ENCODE data around the gene JMJD1C. TPM values are rescaled to one million over a fixed set of nuclear protein-coding genes. Genes with fewer than 3 reads are reported as not detected.
A peak's percentile ranks its signal among the peaks of the same experiment; 100 is the strongest.

JMJD1C gene
- total RNA-seq, 1 donor from 2014 or later: 120 TPM

- peak overlapping the region; percentile 72 for H3K27ac Mint-ChIP-seq (ENCODE audit: unreplicated experiment)
Observed at GRCh38 chr10:63208986-63209385, 256.8 kb downstream of the JMJD1C start.

GRCh38 chr10:63206997-63207811, 258.6 kb downstream of the JMJD1C start:
- H3K4me1 Mint-ChIP-seq (ENCODE audit: unreplicated experiment): peaks cover 57% of the 10 kb centered on the region
- peak overlapping the region; percentile 73 for H3K27ac Mint-ChIP-seq (ENCODE audit: unreplicated experiment)
- DNase-seq (ENCODE audit: extremely low spot score, unreplicated experiment): no peak
- H3K4me3 Mint-ChIP-seq (ENCODE audit: unreplicated experiment): no peak overlapping the region
- no peak for TF ChIP-seq CTCF (IDR thresholded peaks at IDR 0.05)
- H3K27me3 Mint-ChIP-seq (ENCODE audit: unreplicated experiment): no peaks in the 10 kb centered on the region
- H3K9me3 Mint-ChIP-seq (ENCODE audit: unreplicated experiment): no peaks in the 10 kb centered on the region
- peaks cover 46% of the 10 kb centered on the region for H3K36me3 Mint-ChIP-seq (ENCODE audit: unreplicated experiment)

More at GRCh38 chr10:63208986-63209385, 256.8 kb downstream of the JMJD1C start:
- Mint-ChIP-seq H3K4me3 (ENCODE audit: unreplicated experiment) (peak overlapping the region; percentile 38), H3K4me1 (ENCODE audit: unreplicated experiment) (peaks cover 55% of the 10 kb centered on the region), H3K9me3 (ENCODE audit: unreplicated experiment) (no peaks in the 10 kb centered on the region), H3K36me3 (ENCODE audit: unreplicated experiment) (peaks cover 52% of the 10 kb centered on the region), H3K27me3 (ENCODE audit: unreplicated experiment) (no peaks in the 10 kb centered on the region)
- no peak for TF ChIP-seq CTCF (IDR thresholded peaks at IDR 0.05)
- no peak for DNase-seq (ENCODE audit: extremely low spot score, unreplicated experiment)

GRCh38 chr10:63206576-63206975, 259.2 kb downstream of the JMJD1C start:
- no peak for DNase-seq (ENCODE audit: extremely low spot score, unreplicated experiment)
- Mint-ChIP-seq H3K36me3 (ENCODE audit: unreplicated experiment) (peaks cover 40% of the 10 kb centered on the region), H3K27ac (ENCODE audit: unreplicated experiment) (peak overlapping the region; percentile 73), H3K4me3 (ENCODE audit: unreplicated experiment) (no peak overlapping the region), H3K27me3 (ENCODE audit: unreplicated experiment) (no peaks in the 10 kb centered on the region), H3K9me3 (ENCODE audit: unreplicated experiment) (no peaks in the 10 kb centered on the region), H3K4me1 (ENCODE audit: unreplicated experiment) (peaks cover 57% of the 10 kb centered on the region)
- TF ChIP-seq CTCF (IDR thresholded peaks at IDR 0.05): no peak

- TF ChIP-seq CTCF (IDR thresholded peaks at IDR 0.05): no peak
- H3K4me3 Mint-ChIP-seq (ENCODE audit: unreplicated experiment): no peak overlapping the region
- H3K4me1 Mint-ChIP-seq (ENCODE audit: unreplicated experiment): peaks cover 62% of the 10 kb centered on the region
- no peak for DNase-seq (ENCODE audit: extremely low spot score, unreplicated experiment)
- no peaks in the 10 kb centered on the region for H3K9me3 Mint-ChIP-seq (ENCODE audit: unreplicated experiment)
- no peak overlapping the region for H3K27ac Mint-ChIP-seq (ENCODE audit: unreplicated experiment)
- peaks cover 37% of the 10 kb centered on the region for H3K36me3 Mint-ChIP-seq (ENCODE audit: unreplicated experiment)
- no peaks in the 10 kb centered on the region for H3K27me3 Mint-ChIP-seq (ENCODE audit: unreplicated experiment)
Observed at GRCh38 chr10:63205421-63205820, 260.4 kb downstream of the JMJD1C start.

GRCh38 chr10:63204667-63205391, 260.9 kb downstream of the JMJD1C start:
- Mint-ChIP-seq H3K27ac (ENCODE audit: unreplicated experiment) (peak overlapping the region; percentile 58), H3K4me1 (ENCODE audit: unreplicated experiment) (peaks cover 61% of the 10 kb centered on the region), H3K27me3 (ENCODE audit: unreplicated experiment) (no peaks in the 10 kb centered on the region), H3K4me3 (ENCODE audit: unreplicated experiment) (no peak overlapping the region), H3K36me3 (ENCODE audit: unreplicated experiment) (peaks cover 38% of the 10 kb centered on the region), H3K9me3 (ENCODE audit: unreplicated experiment) (no peaks in the 10 kb centered on the region)
- TF ChIP-seq CTCF (IDR thresholded peaks at IDR 0.05): no peak
- DNase-seq (ENCODE audit: extremely low spot score, unreplicated experiment): no peak

Data from osteocyte (in vitro differentiated cells).